Activated T-cell treated with anti-CD3 and anti-CD28 coated beads, Interleukin-2, amount 50 U/mL, for 72 hours (primary cell): ENCODE results near the gene LCN15. TPM values are rescaled to one million over a fixed set of nuclear protein-coding genes. Genes with fewer than 3 reads are reported as not detected.
"Not testable (repeated sequence)": the region's sequence is repeated elsewhere in the genome, so short reads cannot be mapped to it uniquely, and the experiment has no call there.

Source experiments
- ATAC-seq, 2 donors: fragments of 150-1000 bp; cut with Tn5 transposase; replicated peaks in 1 of 2; 2 replicates each; pipeline ENCODE4 v1.10.0; 2021; ENCODE audit warnings: moderate library complexity in 2 of 2, mild to moderate bottlenecking in 1 of 2
- DNase-seq, 2 donors: peaks; one replicate each; pipeline ENCODE4 v3.0.0; 2021 to 2022; ENCODE audit warnings: mixed read lengths in 1 of 2
- H3K27ac Mint-ChIP-seq: one replicate; pipeline ENCODE4 v1.8.0; 2022; ENCODE audit warnings: mild to moderate bottlenecking, moderate library complexity, mixed read lengths
- H3K27me3 Mint-ChIP-seq: one replicate; pipeline ENCODE4 v1.8.0; 2022; ENCODE audit warnings: low read depth, mixed read lengths
- H3K36me3 Mint-ChIP-seq, 2 donors: one replicate each; pipeline ENCODE4 v1.8.0; 2022; ENCODE audit warnings: mixed read lengths in 2 of 2, mild to moderate bottlenecking in 1 of 2; ENCODE audit not compliant: insufficient read depth in 2 of 2
- H3K4me1 Mint-ChIP-seq: one replicate; pipeline ENCODE4 v1.8.0; 2022; ENCODE audit warnings: low read depth, mixed read lengths
- H3K4me3 Mint-ChIP-seq, 2 donors: one replicate each; pipeline ENCODE4 v1.8.0; 2022; ENCODE audit warnings: mild to moderate bottlenecking in 2 of 2, mixed read lengths in 2 of 2, moderate library complexity in 2 of 2
- H3K9me3 Mint-ChIP-seq, 2 donors: one replicate each; pipeline ENCODE4 v1.8.0; 2022; ENCODE audit warnings: mixed read lengths in 2 of 2
- total RNA-seq, 2 donors: library from RNA; stranded (reverse); gene quantifications; one replicate each; pipeline ENCODE4 v1.2.3, GENCODE V29; 2022

Gene LCN15
- total RNA-seq, 2 donors from 2014 or later = not detected

DNA sequence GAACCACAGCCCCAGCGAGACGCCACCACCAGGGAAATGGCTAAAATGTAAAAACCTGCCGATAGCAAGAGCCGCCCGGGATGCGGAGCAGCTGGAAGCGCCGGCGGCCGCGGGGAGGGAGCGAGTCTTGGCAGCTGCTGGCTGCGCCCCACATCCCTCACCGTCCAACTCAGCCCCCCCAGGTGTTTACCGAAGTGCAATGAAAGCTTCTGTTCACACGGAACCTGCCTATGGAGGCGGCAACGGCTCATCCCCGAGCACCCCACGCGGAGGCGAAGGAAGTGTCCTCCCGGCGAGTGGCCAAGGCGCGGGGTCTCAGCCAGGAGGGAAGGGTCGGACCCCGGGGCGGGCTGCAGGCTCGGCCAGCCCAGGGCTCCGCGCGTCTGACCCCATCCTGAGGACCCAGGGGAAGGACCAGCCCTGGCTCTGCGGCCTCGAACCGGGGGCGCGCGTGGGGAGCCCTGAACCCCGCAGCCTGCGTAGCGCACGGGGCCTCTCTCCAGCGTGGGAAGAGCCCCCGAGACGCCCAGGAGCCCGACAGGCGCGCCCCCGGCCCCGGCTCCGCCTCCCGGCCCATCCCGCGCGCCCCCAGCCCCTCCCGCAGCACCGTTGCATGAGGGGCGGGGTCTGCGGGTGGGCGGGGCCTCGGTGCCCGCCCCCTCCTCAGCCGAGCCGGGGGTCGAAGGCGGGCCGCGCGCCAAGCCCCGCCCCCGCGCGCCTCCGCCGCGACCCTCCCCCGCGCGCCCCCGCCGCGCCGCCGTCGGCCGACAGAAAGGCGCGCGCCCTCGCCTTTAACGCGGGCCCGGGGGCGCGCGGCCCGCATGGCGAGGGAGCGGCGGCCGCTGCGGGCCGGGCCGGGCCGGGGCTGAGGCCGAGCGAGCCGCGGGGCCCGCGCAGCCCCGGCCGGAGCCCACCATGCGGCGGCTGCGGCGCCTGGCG is 52.3 kb downstream of the LCN15 start, which contains the start of gene DIPK1B:
Gene DIPK1B (plus strand): TSS at position 822 of the 939 bp plus-strand sequence. CDS start 94 bp downstream, at position 916.
- peak within 1 kb of the TSS; percentile 78 to 82 for H3K4me3 Mint-ChIP-seq
- peaks cover 39% of the 10 kb centered on the region for H3K27me3 Mint-ChIP-seq
- no peaks in the 10 kb centered on the region for H3K36me3 Mint-ChIP-seq
- DNase-seq (no peak), ATAC-seq (peak; percentile 43 to 49)
- peaks cover 9% of the 10 kb centered on the region for H3K4me1 Mint-ChIP-seq
- no peak within 1 kb of the TSS for H3K27ac Mint-ChIP-seq
- no peaks in the 10 kb centered on the region for H3K9me3 Mint-ChIP-seq

- not testable (repeated sequence) for DNase-seq, H3K9me3 Mint-ChIP-seq, ATAC-seq, H3K36me3 Mint-ChIP-seq, H3K4me1 Mint-ChIP-seq, H3K27ac Mint-ChIP-seq
- Mint-ChIP-seq H3K27me3 (peaks cover 39% of the 10 kb centered on the region), H3K4me3 (peak overlapping the region; percentile 78 to 82)
Observed at GRCh38 chr9:136711219-136711648, 53.1 kb downstream of the LCN15 start.

- Mint-ChIP-seq H3K27ac (no peak overlapping the region), H3K36me3 (no peaks in the 10 kb centered on the region), H3K9me3 (no peaks in the 10 kb centered on the region), H3K27me3 (peaks cover 39% of the 10 kb centered on the region), H3K4me1 (peaks cover 9% of the 10 kb centered on the region), H3K4me3 (peak overlapping the region in 1 of 2 donors; percentile 78)
- no peak for DNase-seq
- no peak for ATAC-seq
Observed at GRCh38 chr9:136710543-136710942, 53.8 kb downstream of the LCN15 start.

Other genes with a start within 250 kb of the LCN15 start
- 10 to 100 TPM; 71.6 to 84.2 TPM for gene NOTCH1, start 218.5 kb downstream of the LCN15 start, total RNA-seq
- gene EGFL7, start 101.6 kb downstream of the LCN15 start, total RNA-seq = 1 to 10 TPM in 1 of 2 donors, under 1 TPM in 1; 0.93 to 1.1 TPM
- gene AGPAT2, start 77.1 kb downstream of the LCN15 start, total RNA-seq = 10 to 100 TPM; 18.3 to 19.2 TPM
- under 1 TPM; 0.67 to 0.72 TPM for gene DIPK1B, start 51.9 kb downstream of the LCN15 start, total RNA-seq
- gene LCN10, start 21.6 kb downstream of the LCN15 start, total RNA-seq = under 1 TPM; 0.21 to 0.70 TPM
- gene LCN6, start 16.0 kb downstream of the LCN15 start, total RNA-seq = not detected
- gene LCN8, start 6.3 kb downstream of the LCN15 start, total RNA-seq = not detected
- 10 to 100 TPM; 18.7 to 20.9 TPM for gene TMEM141, start 26.8 kb upstream of the LCN15 start, total RNA-seq
- gene CCDC183, start 31.8 kb upstream of the LCN15 start, total RNA-seq = under 1 TPM; 0.46 to 0.72 TPM
- 10 to 100 TPM; 65.7 to 66.8 TPM for gene RABL6, start 43.4 kb upstream of the LCN15 start, total RNA-seq
- 1 to 10 TPM; 5.3 to 5.7 TPM for gene AJM1, start 78.0 kb upstream of the LCN15 start, total RNA-seq
- gene PHPT1, start 84.9 kb upstream of the LCN15 start, total RNA-seq = 100 to 1,000 TPM in 1 of 2 donors, 10 to 100 TPM in 1; 95.7 to 111 TPM
- 10 to 100 TPM; 11.7 to 14.8 TPM for gene MAMDC4, start 87.8 kb upstream of the LCN15 start, total RNA-seq
- gene EDF1, start 101.8 kb upstream of the LCN15 start, total RNA-seq = 100 to 1,000 TPM; 254 to 267 TPM
- 10 to 100 TPM; 53.5 to 73.3 TPM for gene TRAF2, start 122.0 kb upstream of the LCN15 start, total RNA-seq
- 10 to 100 TPM; 67.7 to 74.9 TPM for gene FBXW5, start 180.2 kb upstream of the LCN15 start, total RNA-seq
- 1 to 10 TPM; 2.6 to 3.4 TPM for gene C8G, start 180.7 kb upstream of the LCN15 start, total RNA-seq
- 1 to 10 TPM; 1.0 to 1.4 TPM for gene LCN12, start 187.8 kb upstream of the LCN15 start, total RNA-seq
- not detected for gene PTGDS, start 213.0 kb upstream of the LCN15 start, total RNA-seq
- gene LCNL1, start 218.5 kb upstream of the LCN15 start, total RNA-seq = not detected
- gene PAXX, start 227.9 kb upstream of the LCN15 start, total RNA-seq = 10 to 100 TPM; 51.8 to 56.9 TPM
- under 1 TPM; 0.43 to 0.65 TPM for gene CLIC3, start 232.1 kb upstream of the LCN15 start, total RNA-seq